ENCODE results near the gene PLXNA2. TPM values are rescaled to one million over a fixed set of nuclear protein-coding genes. Genes with fewer than 3 reads are reported as not detected.
A peak's percentile ranks its signal among the peaks of the same experiment; 100 is the strongest.

The PLXNA2 gene
- total RNA-seq, 1 experiment from 2014 or later, result 34.8 TPM

DNA sequence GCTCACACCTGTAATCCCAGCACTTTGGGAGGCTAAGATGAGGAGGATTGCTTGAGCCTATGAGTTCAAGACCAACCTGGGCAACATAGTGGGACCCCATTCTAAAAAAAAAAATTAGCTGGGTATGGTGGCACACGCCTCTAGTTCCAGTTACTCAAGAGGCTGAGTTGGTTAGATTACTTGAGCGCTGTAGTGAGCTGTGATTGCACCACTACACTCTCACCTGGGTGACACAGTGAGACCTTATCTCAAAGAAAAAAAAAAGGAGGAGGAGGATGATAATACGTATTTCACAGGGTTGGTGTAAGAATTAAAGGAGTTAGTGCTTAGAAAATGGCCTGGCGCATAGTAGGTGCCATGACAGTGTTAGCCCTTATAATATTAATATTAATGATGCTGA is 144.1 kb downstream of the PLXNA2 start:
- Histone ChIP-seq H3K4me1 (peaks cover 16% of the 10 kb centered on the region), H3K36me3 (peaks cover 16% of the 10 kb centered on the region), H3K27ac (no peak overlapping the region), H3K27me3 (no peaks in the 10 kb centered on the region), H3K9me3 (replicated peaks) (no peaks in the 10 kb centered on the region), H3K4me3 (no peak overlapping the region)
- DNase-seq, result no peak

DNA sequence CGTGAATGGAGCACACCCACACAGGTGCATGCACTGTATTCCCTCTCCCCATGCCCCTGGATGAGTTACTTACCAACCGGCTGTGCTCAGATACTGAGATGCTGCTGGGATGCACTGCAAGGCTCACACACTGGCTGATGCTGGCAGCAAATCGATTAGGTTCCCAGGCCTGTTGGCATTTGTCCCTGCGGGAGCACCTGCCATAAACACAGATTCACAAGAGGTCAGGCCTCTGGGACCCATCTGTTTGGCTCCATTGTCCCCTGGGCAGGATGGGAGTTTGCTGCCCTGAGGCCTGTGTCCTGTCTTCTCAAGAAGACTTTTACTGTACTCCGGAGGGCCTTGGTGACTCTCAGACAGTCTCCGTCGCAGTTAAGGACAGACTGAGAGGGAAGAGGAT is 145.4 kb downstream of the PLXNA2 start:
- Histone ChIP-seq H3K4me3 (no peak overlapping the region), H3K36me3 (peaks cover 22% of the 10 kb centered on the region), H3K27me3 (no peaks in the 10 kb centered on the region), H3K4me1 (peaks cover 16% of the 10 kb centered on the region), H3K27ac (no peak overlapping the region), H3K9me3 (replicated peaks) (no peaks in the 10 kb centered on the region)
- DNase-seq, result no peak

DNA sequence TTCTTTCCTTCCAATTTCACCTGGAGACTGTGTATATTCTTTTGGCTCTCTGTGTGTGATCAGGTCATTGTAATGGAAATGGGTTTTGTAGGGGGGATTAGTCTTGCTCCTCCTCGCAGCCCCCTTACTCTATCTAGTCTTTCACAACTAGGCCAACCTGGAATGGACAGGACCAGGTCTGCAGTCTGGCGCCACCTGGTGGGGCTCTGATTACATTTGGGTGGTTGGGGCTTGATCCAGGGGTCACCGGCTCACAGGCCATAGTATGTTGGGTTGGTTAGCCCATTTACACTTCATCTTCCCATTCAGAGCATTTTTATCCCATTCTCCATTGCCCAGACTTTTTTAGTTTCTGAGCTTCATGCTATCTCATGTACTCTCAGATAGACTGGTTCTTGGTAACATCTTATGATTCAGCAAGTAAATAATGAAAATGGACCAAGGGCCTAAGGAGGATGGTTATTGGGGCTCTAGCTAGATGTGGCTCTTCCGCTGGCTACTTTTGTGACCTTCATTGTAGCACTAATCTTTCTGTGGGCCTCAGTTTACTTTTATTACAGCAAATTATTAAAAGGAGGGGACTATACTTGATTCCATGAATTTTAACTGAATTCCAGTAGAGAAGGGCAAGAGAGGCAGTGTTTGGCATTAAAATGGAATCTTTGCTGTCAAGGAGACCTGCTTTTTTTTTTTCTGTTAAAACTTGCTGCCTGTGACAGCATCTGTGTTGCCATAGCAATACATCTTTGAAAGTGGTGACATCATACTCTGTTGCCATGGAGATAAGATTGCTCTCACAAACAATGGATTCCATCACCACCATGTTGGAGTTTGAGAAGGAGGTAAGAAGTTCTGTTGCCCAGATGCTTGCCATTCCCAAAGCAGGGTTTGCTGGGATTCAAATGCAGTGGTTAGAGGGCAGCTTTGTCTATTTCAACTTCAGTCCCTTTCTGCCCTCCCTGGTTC is 150.1 kb downstream of the PLXNA2 start:
- Histone ChIP-seq H3K4me1 (peaks cover 23% of the 10 kb centered on the region), H3K4me3 (no peak overlapping the region), H3K27ac (no peak overlapping the region), H3K9me3 (replicated peaks) (no peaks in the 10 kb centered on the region), H3K36me3 (peaks cover 41% of the 10 kb centered on the region), H3K27me3 (no peaks in the 10 kb centered on the region)
- DNase-seq, result peak; percentile 70 to 81

DNA sequence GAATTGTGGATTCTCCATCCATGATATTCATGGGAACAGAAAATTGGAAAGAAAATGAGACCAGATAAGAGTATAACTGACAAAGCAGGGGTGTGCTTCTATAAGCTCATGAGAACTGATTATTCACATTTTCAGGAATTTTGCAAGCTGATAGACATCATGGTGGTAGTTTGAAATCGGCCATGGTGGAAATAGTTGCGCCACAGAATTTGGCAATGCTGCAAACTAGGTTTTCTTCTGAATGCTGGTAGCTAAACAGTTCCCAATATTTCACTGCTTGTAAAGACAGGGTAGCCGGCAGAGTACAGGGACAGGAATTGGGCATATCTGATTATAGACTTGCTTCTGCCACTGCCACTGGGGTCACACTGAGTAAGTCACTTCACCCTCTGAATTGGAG is 151.1 kb downstream of the PLXNA2 start:
- peaks cover 32% of the 10 kb centered on the region for H3K4me1 ChIP-seq
- H3K4me3 ChIP-seq, result no peak overlapping the region
- H3K36me3 ChIP-seq, result peaks cover 44% of the 10 kb centered on the region
- no peak overlapping the region for H3K27ac ChIP-seq
- no peak for DNase-seq
- no peaks in the 10 kb centered on the region for H3K27me3 ChIP-seq
- H3K9me3 ChIP-seq (replicated peaks), result no peaks in the 10 kb centered on the region

DNA sequence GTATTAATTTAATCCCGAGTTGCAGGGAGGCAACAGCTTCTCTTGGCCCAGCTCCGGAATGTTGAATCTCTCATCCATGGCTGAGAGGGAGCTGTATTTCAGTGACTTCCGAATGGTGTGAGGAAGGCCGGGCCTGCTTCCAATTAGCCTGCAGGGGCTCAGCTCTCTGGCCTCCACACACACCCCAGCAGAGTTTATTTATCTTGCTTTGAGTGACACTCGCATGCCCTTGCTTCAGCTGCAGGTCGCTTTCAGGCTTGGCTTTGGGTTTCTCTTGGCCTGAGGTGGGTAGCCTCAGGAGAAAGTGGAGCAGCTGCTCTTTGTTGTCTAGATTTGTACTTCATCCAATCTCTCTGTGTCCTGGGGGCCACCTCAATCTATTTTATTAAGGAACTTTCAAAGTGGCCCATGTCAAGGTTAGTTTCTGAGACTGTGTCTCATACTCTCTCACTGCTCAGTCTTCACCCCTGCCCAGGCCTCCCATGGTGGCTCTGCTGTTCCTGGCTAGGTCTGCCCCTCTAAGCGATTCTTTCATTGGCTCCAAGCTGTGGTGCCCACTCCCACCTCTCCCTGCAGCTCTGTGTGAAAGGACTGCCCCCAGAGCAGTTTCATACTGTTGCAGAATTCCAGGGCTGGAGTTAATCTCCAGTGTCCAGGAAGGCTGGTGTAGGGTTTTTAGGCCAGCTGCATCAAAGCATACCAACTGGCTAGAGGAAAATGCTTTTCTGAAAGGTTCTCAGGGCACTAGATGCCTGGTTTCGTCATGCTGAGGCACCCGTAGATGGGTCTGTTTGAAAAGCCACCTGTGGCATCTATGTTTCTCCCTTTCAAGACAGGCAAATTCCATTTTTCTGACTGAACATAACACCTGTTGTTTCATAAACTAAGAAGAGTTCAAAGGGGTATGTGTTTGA is 153.5 kb downstream of the PLXNA2 start:
- peak overlapping the region; percentile 89 for H3K27ac ChIP-seq
- peak overlapping the region; percentile 14; the same call in 1 of the 2 replicates for H3K4me3 ChIP-seq
- peak; percentile 92 to 95 for DNase-seq
- H3K36me3 ChIP-seq, result peaks cover 43% of the 10 kb centered on the region
- no peaks in the 10 kb centered on the region for H3K27me3 ChIP-seq
- peaks cover 32% of the 10 kb centered on the region for H3K4me1 ChIP-seq
- H3K9me3 ChIP-seq (replicated peaks), result no peaks in the 10 kb centered on the region

DNA sequence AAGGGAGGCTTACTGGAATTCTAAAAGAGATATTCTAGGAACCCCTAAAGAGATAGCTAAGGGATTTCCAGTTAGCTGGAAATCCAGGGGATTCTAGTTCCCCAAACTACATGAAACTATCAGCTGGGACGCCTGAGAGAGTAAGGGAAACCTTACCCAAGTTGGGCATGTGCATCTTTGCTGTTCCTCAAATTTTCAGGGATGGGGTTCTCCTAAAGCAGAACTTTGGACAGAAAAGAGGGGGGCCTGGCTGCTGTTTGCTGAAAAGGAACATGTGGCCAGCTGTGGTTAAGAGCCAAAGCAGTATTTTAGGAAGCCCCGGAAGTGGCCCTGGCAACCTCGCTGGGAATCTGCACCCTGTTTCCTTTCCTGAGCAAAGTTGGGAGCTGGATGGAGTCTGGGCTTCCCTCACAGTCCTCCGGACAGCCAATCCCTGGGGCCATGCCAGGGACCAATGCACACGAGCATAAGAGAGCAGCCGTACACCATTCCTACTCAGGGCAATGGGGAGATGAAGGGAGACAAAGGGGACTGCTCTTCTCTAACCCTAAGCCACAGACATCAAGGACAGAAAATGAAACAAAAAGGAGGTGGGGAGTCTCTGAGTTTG is 154.3 kb downstream of the PLXNA2 start:
- H3K9me3 ChIP-seq (replicated peaks), result no peaks in the 10 kb centered on the region
- H3K4me3 ChIP-seq, result peak overlapping the region; percentile 14; the same call in 1 of the 2 replicates
- no peaks in the 10 kb centered on the region for H3K27me3 ChIP-seq
- H3K27ac ChIP-seq, result peak overlapping the region; percentile 89
- H3K4me1 ChIP-seq, result peaks cover 32% of the 10 kb centered on the region
- DNase-seq, result peak in 1 of 2 experiments; percentile 64
- H3K36me3 ChIP-seq, result peaks cover 39% of the 10 kb centered on the region

DNA sequence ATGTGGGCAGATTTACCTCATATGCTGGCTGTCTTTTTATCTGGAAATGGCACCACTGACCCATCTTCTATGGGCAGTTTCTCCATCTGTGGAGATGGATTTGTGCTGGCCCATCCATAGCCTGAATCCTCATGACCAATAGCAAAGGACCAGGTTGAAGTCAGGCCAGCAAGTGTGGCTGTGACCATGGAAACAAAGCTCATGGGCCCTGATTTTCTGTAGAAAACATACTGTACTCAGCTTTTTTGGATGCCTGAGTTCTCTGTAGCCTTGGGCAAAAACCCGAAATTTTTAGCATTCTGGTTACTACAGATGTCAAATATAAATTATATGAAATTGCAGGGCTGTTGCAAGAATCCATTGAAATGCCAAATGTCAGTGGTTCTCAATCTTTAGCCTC is 155.0 kb downstream of the PLXNA2 start:
- peaks cover 32% of the 10 kb centered on the region for H3K4me1 ChIP-seq
- peaks cover 34% of the 10 kb centered on the region for H3K36me3 ChIP-seq
- no peaks in the 10 kb centered on the region for H3K27me3 ChIP-seq
- DNase-seq, result no peak
- H3K4me3 ChIP-seq, result no peak overlapping the region
- H3K27ac ChIP-seq, result no peak overlapping the region; the same call in 1 of the 2 replicates
- H3K9me3 ChIP-seq (replicated peaks), result no peaks in the 10 kb centered on the region

DNA sequence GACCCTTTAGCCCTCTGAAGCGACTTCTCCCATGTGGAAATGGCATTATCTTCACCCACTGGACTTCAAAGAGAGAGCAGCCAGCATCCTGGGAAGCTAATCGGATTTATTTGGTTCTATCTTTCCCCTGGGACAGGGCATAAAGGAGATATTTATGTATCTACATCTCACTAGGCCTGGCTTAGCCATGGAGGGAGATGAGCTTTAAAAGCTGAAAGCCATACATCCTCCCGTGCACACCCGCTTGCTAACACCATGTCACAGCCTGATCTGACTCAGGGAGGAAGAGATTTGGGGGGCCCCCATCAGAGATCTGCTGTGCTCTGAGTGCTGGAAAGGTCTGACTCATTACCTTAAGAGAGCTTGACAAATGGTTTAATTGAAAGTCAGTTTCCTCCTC is 155.9 kb downstream of the PLXNA2 start:
- Histone ChIP-seq H3K27me3 (no peaks in the 10 kb centered on the region), H3K27ac (no peak overlapping the region), H3K4me3 (no peak overlapping the region), H3K36me3 (peaks cover 31% of the 10 kb centered on the region), H3K4me1 (peaks cover 32% of the 10 kb centered on the region), H3K9me3 (replicated peaks) (no peaks in the 10 kb centered on the region)
- DNase-seq, result no peak

DNA sequence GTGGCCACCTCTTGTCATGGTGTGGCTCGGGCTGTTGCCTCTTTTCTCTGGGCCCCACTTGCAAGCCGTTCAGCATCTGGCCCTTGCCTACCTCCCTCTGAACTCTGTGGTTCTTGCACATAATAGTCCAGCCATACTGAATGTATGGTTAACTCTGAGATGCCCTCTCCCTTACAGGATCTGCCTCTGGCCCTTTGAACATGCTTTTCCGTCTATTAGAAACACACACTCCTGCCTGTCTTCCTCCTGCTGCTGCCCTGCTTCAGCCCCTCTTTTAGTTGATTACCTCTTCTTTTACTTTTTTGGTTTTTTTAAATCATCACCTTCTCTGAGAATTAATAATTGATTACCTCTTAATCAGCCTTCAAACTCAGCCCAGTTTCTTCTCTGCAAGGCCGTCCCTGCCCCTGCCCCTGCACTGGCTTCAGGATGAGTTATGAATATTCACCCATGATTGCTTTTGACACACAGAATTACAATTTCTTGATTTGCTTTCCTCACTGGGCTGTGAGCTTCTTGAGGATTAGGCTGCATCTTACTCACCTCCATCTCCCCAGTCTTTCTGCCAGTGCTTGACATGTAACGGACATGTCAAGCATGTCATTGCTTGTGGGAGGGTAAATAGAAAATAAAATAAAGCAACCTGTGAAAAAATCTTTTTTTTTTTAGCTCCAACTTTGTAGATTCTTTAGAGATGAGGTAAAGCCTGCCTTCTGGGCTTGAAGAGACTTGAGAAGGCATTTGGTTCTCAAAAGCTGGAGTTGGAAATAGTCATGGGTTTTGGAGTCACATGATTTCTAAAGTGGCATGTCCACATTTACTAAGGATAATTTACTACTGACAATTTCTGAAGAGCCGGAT is 158.3 kb downstream of the PLXNA2 start:
- peaks cover 27% of the 10 kb centered on the region for H3K4me1 ChIP-seq
- H3K36me3 ChIP-seq, result peaks cover 22% of the 10 kb centered on the region
- H3K4me3 ChIP-seq, result no peak overlapping the region
- no peaks in the 10 kb centered on the region for H3K9me3 ChIP-seq (replicated peaks)
- H3K27ac ChIP-seq, result no peak overlapping the region
- H3K27me3 ChIP-seq, result no peaks in the 10 kb centered on the region
- DNase-seq, result no peak

DNA sequence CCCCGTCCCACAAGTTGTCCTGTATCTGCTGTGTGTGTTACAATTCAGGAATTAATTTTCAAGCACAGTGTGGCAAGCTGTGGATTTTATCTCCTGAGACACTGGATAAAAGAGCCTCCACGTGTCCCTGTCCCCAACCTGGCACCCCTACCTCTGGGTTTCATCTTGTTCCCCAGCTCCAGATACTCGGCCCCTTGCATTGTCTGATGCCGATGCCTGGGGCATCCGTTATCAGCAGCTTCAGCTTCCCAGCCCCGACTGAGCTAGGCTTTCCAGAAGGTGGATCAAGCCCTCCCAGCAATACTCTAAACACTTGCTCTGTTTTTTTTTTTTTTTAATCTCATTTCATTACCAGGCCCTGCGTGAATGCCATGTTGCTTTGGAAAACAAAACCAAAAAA is 159.4 kb downstream of the PLXNA2 start:
- H3K4me1 ChIP-seq, result peaks cover 16% of the 10 kb centered on the region
- H3K27me3 ChIP-seq, result no peaks in the 10 kb centered on the region
- no peak for DNase-seq
- H3K36me3 ChIP-seq, result peaks cover 25% of the 10 kb centered on the region
- H3K27ac ChIP-seq, result no peak overlapping the region
- no peak overlapping the region for H3K4me3 ChIP-seq
- H3K9me3 ChIP-seq (replicated peaks), result no peaks in the 10 kb centered on the region

DNA sequence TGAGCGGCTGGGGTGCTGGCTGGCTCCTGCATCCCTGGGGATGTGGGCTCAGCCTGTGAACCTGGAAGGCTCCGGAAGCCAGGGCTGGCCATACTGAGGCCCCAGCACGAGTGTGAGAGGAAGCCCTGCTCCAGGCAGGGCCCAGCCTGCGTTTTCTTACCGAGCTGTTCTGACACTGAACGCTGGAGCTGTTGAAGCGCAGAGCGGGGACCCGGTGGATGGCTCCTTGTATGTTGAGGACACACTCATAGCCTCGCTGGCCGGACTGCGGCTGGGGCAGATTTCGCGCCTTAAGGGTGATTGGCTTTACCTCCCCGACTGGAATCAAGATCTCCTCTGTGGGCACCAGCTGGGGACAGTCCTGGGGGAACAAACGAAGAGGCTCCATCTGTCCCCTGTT is 160.0 kb downstream of the PLXNA2 start:
- peaks cover 11% of the 10 kb centered on the region for H3K4me1 ChIP-seq

DNA sequence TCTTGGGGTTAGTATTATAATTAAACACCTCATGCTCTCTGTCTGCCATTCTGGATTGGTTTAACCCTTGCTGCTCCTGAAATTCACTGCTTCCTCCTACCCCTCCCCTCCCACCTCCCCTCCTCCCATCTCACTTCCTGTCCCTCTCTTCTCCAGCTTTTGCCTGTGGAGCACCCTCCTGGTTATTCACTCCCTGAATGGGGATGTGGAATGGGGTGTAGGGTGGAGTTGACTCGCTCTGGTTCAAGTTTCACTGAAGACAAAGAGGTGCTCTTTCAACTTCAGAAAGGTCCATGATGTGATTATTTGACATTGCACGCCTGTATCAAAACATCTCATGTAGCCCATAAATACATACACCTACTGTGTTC is 160.5 kb downstream of the PLXNA2 start:
- Histone ChIP-seq H3K4me3 (no peak overlapping the region), H3K9me3 (replicated peaks) (no peaks in the 10 kb centered on the region), H3K4me1 (peaks cover 6% of the 10 kb centered on the region; the same call in 1 of the 2 replicates), H3K27ac (no peak overlapping the region), H3K36me3 (peaks cover 24% of the 10 kb centered on the region), H3K27me3 (no peaks in the 10 kb centered on the region)
- no peak for DNase-seq

More for the DNA sequence above, 160.0 kb downstream of the PLXNA2 start:
- H3K9me3 ChIP-seq (replicated peaks), result no peaks in the 10 kb centered on the region
- H3K27me3 ChIP-seq, result no peaks in the 10 kb centered on the region
- DNase-seq, result no peak
- no peak overlapping the region for H3K4me3 ChIP-seq
- peaks cover 26% of the 10 kb centered on the region for H3K36me3 ChIP-seq
- H3K27ac ChIP-seq, result no peak overlapping the region

DNA sequence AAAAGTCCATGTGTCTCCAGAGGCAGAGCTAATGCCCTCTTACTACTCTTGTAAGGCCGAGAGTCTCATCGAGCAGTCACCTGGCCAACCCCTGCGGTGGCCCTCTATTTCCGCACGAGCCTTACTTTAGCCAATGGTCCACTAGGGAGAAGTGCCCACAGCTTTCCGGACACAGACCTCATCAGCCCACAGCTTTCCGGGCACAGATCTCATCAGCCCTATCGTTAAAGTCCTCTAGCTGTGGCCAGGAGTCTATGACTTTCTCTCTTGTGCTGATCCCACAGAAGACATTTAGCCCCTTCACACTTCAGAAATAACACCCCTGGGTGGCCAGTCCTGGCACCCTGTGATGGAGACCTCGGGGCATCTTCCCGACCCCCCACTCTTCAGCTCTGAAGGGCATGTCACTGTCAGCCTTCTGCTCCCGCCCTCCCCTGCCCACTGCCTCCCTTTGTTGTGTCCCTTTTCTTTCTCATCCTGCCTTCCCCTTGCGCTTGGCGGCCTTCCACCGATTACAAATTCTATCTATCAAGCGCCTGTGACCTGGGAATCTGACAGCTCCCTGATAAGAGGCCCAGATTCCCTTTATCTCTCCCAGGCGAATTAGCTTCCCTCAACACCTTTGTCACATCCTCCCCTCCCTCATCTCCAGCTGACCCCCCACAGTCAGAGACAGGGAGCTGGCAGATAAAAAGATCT is 161.0 kb downstream of the PLXNA2 start:
- no peak overlapping the region for H3K27ac ChIP-seq
- H3K36me3 ChIP-seq, result peaks cover 25% of the 10 kb centered on the region
- DNase-seq, result no peak
- no peak overlapping the region for H3K4me3 ChIP-seq
- peaks cover under 1% of the 10 kb centered on the region; the same call in 1 of the 2 replicates for H3K4me1 ChIP-seq
- no peaks in the 10 kb centered on the region for H3K9me3 ChIP-seq (replicated peaks)
- no peaks in the 10 kb centered on the region for H3K27me3 ChIP-seq

Data from SJCRH30 (cell line).